Gastroesophageal sphincter (tissue), 4 donors: ENCODE data around the gene XKRX. TPM values are rescaled to one million over a fixed set of nuclear protein-coding genes. Genes with fewer than 3 reads are reported as not detected.

ENCODE experiments used
- ATAC-seq: fragments of 150-250 bp; one replicate; pipeline ENCODE4 v1.9.1; 2016; ENCODE audit warnings: mild to moderate bottlenecking, moderate library complexity
- H3K27ac ChIP-seq, 4 donors: fragments of 200-600 bp; sonication (generic) in 3 of 4; 1 replicate in 3 of 4; 2 replicates in 1 of 4; pipeline ENCODE4 v1.5.1; 2016 to 2019
- H3K27me3 ChIP-seq: fragments of 200-600 bp; sonication (generic); one replicate; pipeline ENCODE4 v1.5.1; 2019
- H3K36me3 ChIP-seq, 2 donors: fragments of 200-600 bp; sonication (generic); one replicate each; pipeline ENCODE4 v1.5.1; 2019; ENCODE audit warnings: control low read depth in 1 of 2
- H3K4me1 ChIP-seq, 3 donors: fragments of 200-600 bp; sonication (generic); 1 replicate in 2 of 3; 2 replicates in 1 of 3; pipeline ENCODE4 v1.5.1; 2016 to 2019; ENCODE audit warnings: control low read depth in 2 of 3
- H3K4me3 ChIP-seq, 2 donors: fragments of 200-600 bp; sonication (generic); one replicate each; pipeline ENCODE4 v1.5.1; 2019; ENCODE audit warnings: mild to moderate bottlenecking in 1 of 2, moderate library complexity in 1 of 2
- H3K9me3 ChIP-seq, 3 donors: fragments of 200-600 bp; sonication (generic); one replicate each; pipeline ENCODE4 v1.5.1; 2017 to 2019; ENCODE audit warnings: control low read depth in 2 of 3
- CTCF ChIP-seq, 4 experiments: fragments of 200-600 bp in 2 of 4; fragments of 450-650 bp in 2 of 4; sonication (generic) in 1 of 4; IDR thresholded peaks; one replicate each; pipeline ENCODE4 v1.5.1; 2017 to 2019; ENCODE audit warnings: antibody characterized with exemption in 4 of 4, mild to moderate bottlenecking in 2 of 4, moderate library complexity in 2 of 4
- EP300 ChIP-seq: sonication (generic); formaldehyde crosslinking; IDR thresholded peaks from one replicate; pipeline ENCODE4 v1.6.1; 2017; ENCODE audit warnings: antibody characterized with exemption, mild to moderate bottlenecking
- POLR2A ChIP-seq, 2 donors: fragments of 450-650 bp; IDR thresholded peaks; one replicate each; pipeline ENCODE4 v1.6.1; 2017; ENCODE audit warnings: antibody characterized with exemption in 2 of 2, mild to moderate bottlenecking in 2 of 2, moderate library complexity in 1 of 2
- POLR2AphosphoS5 ChIP-seq: sonication (generic); formaldehyde crosslinking; IDR thresholded peaks from one replicate; pipeline ENCODE4 v1.6.1; 2017; ENCODE audit warnings: antibody characterized with exemption
- WGBS, 2 donors: methylation state at CpG; one replicate each; pipeline ENCODE4 v1.1.5; 2018; ENCODE audit warnings: low coverage in 1 of 2; 5-methylcytosine and 5-hydroxymethylcytosine counted together
- total RNA-seq, 4 donors: library from RNA; depleted of rRNA; stranded (reverse); fragments of >200 nt; gene quantifications; one replicate each; pipeline ENCODE4 v1.1.0, GENCODE V29; 2016

The XKRX gene
- total RNA-seq, 4 donors from 2014 or later = 0.16 TPM; not detected in 3

- H3K27ac ChIP-seq = no peak overlapping the region
- TF ChIP-seq POLR2A (IDR thresholded peaks at IDR 0.05) = no peak
- TF ChIP-seq POLR2AphosphoS5 = no peak
- TF ChIP-seq CTCF (IDR thresholded peaks at IDR 0.05) = no peak
- no peak for TF ChIP-seq EP300
- 56 to 72% methylated on average over 4 to 8 of the region's 9 CpGs for WGBS, 2 donors
- no peaks in the 10 kb centered on the region for H3K36me3 ChIP-seq
- H3K4me3 ChIP-seq = no peak overlapping the region
- no peaks in the 10 kb centered on the region for H3K27me3 ChIP-seq
- no peak for ATAC-seq
- H3K4me1 ChIP-seq = no peaks in the 10 kb centered on the region
- H3K9me3 ChIP-seq = no peaks in the 10 kb centered on the region
Measured at GRCh38 chrX:100871594-100872560, 56.8 kb downstream of the XKRX start.

- H3K36me3 ChIP-seq = no peaks in the 10 kb centered on the region
- no peaks in the 10 kb centered on the region for H3K4me1 ChIP-seq
- WGBS, 2 donors = 44 to 60% methylated on average over 2 to 5 of the region's 5 CpGs
- no peak overlapping the region for H3K4me3 ChIP-seq
- no peak overlapping the region for H3K27ac ChIP-seq
- no peaks in the 10 kb centered on the region for H3K27me3 ChIP-seq
- no peak for ATAC-seq
- no peak for TF ChIP-seq EP300
- H3K9me3 ChIP-seq = no peaks in the 10 kb centered on the region
Measured at GRCh38 chrX:100870527-100870926, 58.2 kb downstream of the XKRX start.

GRCh38 chrX:100868273-100868672 lies 60.4 kb downstream of the XKRX start:
- Histone ChIP-seq H3K27ac (no peak overlapping the region), H3K9me3 (no peaks in the 10 kb centered on the region), H3K27me3 (no peaks in the 10 kb centered on the region), H3K4me1 (no peaks in the 10 kb centered on the region), H3K4me3 (no peak overlapping the region), H3K36me3 (no peaks in the 10 kb centered on the region)
- no peak for TF ChIP-seq POLR2AphosphoS5
- ATAC-seq = no peak
- WGBS, 2 donors = 49 to 88% methylated on average over 2 of the region's 2 CpGs

GRCh38 chrX:100864657-100865391 lies 63.9 kb downstream of the XKRX start:
- 80 to 88% methylated on average over 1 to 2 of the region's 2 CpGs for WGBS, 2 donors
- no peak for TF ChIP-seq POLR2A (IDR thresholded peaks at IDR 0.05)
- no peak for TF ChIP-seq EP300
- TF ChIP-seq POLR2AphosphoS5 = no peak
- no peak for TF ChIP-seq CTCF (IDR thresholded peaks at IDR 0.05)
- Histone ChIP-seq H3K9me3 (no peaks in the 10 kb centered on the region), H3K4me3 (no peak overlapping the region), H3K27ac (peak overlapping the region in 2 of 4 donors; percentile 29 to 52), H3K27me3 (no peaks in the 10 kb centered on the region), H3K4me1 (no peaks in the 10 kb centered on the region), H3K36me3 (no peaks in the 10 kb centered on the region)
- no peak for ATAC-seq

Other genes with a start within 250 kb of the XKRX start
- gene SYTL4, start 196.8 kb downstream of the XKRX start, total RNA-seq = 10 to 100 TPM; 18.6 to 33.6 (median 26.7) TPM
- 10 to 100 TPM in 2 of 4 donors, 1 to 10 TPM in 2; 7.7 to 12.6 (median 9.8) TPM for gene CSTF2, start 108.5 kb downstream of the XKRX start, total RNA-seq
- gene NOX1, start 54.6 kb downstream of the XKRX start, total RNA-seq = under 1 TPM in 1 of 4 donors, not detected in 3; 0.31 TPM
- gene ARL13A, start 40.8 kb upstream of the XKRX start, total RNA-seq = not detected
- 10 to 100 TPM; 11.3 to 22.7 (median 16.7) TPM for gene TRMT2B, start 123.2 kb upstream of the XKRX start, total RNA-seq
- 10 to 100 TPM in 3 of 4 donors, 1 to 10 TPM in 1; 9.3 to 26.1 (median 16.9) TPM for gene TMEM35A, start 150.0 kb upstream of the XKRX start, total RNA-seq
- gene CENPI, start 169.3 kb upstream of the XKRX start, total RNA-seq = 1 to 10 TPM in 3 of 4 donors, under 1 TPM in 1; 0.93 to 3.1 (median 2.1) TPM